Subcutaneous adipose tissue (tissue), 4 donors: Measurements from ENCODE around the gene WDFY3. TPM values are rescaled to one million over a fixed set of nuclear protein-coding genes. Genes with fewer than 3 reads are reported as not detected.

ENCODE experiments used
- CTCF ChIP-seq: fragments of 450-650 bp; IDR thresholded peaks from one replicate; pipeline ENCODE4 v1.5.1; 2016; ENCODE audit warnings: low read depth, mild to moderate bottlenecking, control low read depth, antibody characterized with exemption, moderate library complexity
- total RNA-seq, 4 donors: library from RNA; depleted of rRNA; stranded (reverse); fragments of >200 nt; gene quantifications; one replicate each; pipeline ENCODE4 v1.1.0, GENCODE V29; 2016

WDFY3 gene
- total RNA-seq, 4 donors from 2014 or later, result 80.3 to 167 (median 146) TPM

DNA sequence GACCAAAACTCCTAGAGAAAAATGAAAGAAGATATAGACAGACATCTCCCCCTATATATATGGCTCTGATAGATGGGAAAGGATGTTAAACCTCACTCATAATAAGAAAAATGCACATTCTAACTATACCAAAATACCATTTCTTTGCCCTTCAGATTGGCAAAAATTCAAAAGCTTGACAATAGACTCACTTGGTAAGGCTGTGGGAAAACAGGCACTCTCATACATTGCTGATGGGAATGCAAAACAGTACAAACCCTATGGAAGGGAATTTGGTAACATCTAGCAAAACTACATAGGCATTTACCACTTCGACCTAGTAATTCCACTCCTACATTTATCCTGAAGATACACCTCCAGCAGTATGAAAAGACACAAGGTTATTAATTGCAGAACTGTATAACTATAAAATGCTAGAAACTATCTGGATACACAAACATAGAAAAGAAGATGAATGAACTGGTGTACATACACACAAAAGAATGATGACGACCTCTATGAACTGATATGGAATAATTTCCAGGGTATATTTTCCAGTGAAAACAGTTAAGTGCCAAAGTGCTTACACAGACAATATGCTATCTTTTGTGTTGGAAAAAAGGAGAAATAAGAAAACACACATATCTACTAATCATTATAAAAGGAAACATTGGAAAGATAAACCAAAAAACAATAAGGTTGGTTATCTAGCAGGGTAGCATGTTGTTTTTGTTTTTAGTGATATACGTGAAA is 48.5 kb downstream of the WDFY3 start:
- TF ChIP-seq CTCF, result no peak

DNA sequence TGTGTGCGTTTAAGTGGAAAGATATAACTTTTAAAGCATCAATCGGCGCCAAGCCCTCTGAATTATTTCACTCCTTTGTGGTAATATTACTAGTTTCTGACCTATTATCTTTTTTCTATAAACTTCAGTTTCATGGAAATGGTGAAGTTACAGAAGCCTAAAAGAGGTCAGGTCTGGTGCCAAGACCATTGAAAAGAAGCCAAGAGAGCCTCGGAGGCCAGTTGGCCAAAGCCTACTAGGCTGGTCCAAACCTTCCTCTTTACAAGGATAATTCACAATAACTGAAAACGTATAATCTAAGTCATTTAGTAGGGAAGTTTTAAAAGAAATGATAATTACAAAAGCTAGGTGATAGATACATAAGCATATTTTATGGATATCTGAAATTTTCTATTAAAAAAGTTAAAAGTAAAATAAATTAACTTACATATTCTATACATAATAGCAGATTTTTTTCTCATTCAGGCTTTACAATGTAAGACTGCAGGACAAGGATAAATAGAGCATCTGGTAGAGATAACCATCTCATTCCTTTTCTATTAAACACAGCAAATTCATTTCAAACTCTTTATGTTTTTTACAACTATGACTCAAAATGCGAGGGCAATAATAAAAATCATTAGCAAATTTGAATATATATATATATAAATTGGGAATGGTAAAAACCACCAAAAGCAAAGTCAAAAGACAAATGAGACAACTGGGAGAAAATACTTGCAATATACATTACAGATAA is 49.2 kb downstream of the WDFY3 start:
- no peak for TF ChIP-seq CTCF

DNA sequence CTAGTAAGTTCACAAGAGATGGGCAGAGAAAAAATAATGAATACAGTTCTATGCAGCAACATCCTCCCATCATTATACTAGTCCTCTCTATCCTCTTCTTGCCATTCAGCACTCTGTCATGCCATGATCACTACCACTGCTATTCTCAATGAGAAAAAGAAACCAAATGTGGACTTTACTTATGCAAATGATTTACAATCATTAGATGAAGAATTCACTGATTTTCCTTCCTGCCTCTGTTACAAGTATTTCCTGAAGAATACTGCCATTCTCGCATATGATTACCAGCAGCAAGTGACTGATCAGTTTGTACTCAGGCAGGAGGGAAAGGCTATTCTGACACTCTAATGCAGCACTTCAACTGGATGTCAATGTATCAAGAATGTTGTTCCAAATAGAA is 50.3 kb downstream of the WDFY3 start:
- no peak for TF ChIP-seq CTCF

GRCh38 chr4:84915396-84915780 is 51.1 kb downstream of the WDFY3 start:
- no peak for TF ChIP-seq CTCF

DNA sequence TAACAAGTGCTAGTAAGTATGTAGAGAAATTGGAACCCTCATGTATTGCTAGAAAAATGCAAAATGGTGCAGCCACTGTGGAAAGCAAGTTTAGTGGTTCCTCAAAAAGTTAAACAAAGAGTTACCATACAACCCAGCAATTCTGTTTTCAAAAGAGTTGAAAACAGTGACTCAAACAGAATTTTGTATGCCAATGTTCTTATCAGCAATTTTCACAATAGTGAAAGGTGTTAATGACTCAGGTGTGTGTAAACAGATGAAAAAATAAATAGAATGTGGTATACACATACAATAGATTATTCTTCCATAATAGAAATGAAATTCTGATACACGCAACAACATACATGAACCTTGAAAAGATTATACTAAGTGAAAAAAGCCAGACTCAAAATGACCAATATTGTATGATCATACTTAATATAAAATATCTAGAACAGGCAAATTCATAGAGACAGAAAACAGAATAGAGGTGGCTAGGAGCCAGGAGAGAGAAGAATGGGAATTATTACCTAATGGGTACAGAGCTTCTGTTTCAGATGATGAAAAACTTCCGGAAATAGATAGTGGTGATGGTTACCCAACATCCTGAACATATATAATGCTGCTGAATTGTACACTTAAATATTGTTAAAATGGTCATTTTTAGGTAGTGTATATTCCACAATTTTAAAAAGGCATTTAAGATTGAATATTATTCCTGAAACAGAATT is 51.6 kb downstream of the WDFY3 start:
- no peak for TF ChIP-seq CTCF

- no peak for TF ChIP-seq CTCF
These were observed 53.3 kb downstream of the WDFY3 start for GRCh38 chr4:84913176-84913575.

DNA sequence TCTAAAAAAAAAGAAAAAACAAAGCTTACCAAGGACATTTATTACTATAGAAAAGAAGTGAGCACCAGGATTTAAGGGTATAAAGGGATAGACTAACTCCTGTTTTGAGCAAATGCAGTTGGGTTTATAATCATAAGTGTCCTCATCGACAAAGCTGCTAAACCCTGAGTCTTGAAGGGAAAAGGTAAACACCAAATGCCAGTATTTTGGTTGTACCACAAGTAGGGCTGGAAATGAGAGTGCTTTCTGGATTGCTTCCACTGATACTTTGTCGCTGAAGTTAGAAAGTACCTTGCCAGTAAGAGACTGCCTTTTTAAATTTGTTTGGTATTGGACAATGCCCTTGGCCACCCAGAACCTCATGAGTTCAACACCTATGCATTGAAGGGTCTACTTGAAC is 53.7 kb downstream of the WDFY3 start:
- TF ChIP-seq CTCF, result no peak
